ENCODE measurements around the gene PRKD1.

PRKD1 gene

GRCh38 chr14:29663281-29663801, 264.3 kb downstream of the PRKD1 start:
- H3K27ac ChIP-seq, result peak overlapping the region in 1 of 2 donors; percentile 80
- TF ChIP-seq CTCF (IDR thresholded peaks at IDR 0.05), result no peak

DNA sequence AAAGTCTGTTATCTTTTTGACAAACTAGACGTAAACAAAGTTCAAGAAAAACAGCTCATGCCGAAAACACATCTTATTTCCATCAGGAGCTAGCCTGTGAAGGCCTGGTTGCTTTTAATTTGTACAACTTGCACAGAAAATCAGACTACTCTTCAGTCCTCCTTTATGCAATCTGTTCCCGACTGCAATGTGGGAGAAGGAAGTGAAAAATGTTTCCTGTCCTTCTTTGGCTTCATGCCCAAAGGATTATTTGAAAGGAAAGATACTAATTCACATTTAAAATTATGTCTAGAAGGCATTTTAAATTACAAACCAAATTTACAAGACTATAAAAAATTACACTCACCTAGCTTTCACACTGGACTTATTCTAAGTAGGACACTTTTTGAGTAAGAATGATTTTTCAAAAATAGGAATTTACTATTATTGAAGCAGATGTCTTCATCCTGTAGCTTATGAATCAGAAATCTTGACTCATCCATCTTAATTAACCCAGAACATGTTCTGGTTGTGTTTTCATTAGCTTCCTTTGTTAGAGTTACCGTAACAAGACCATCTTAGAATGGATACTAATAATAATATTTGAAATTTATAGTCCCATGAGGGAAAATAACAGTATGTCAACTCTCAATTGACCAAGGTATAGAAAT, 272.6 kb downstream of the PRKD1 start:
- H3K27ac ChIP-seq, result no peak overlapping the region
- H3K4me3 ChIP-seq, result no peak overlapping the region
- DNase-seq (ENCODE audit: low spot score), result no peak
- no peak for TF ChIP-seq CTCF (IDR thresholded peaks at IDR 0.05)

More at GRCh38 chr14:29663281-29663801, 264.3 kb downstream of the PRKD1 start:
- DNase-seq (ENCODE audit: low spot score), result no peak
- peak overlapping the region; percentile 26 for H3K4me3 ChIP-seq

- H3K27ac ChIP-seq, result no peak overlapping the region
- TF ChIP-seq CTCF (IDR thresholded peaks at IDR 0.05), result no peak
- no peak overlapping the region for H3K4me3 ChIP-seq
- DNase-seq (ENCODE audit: low spot score), result no peak
Measured at GRCh38 chr14:29653303-29653702, 274.3 kb downstream of the PRKD1 start.

- H3K4me3 ChIP-seq, result no peak overlapping the region
- no peak for TF ChIP-seq CTCF (IDR thresholded peaks at IDR 0.05)
- no peak overlapping the region for H3K27ac ChIP-seq
- no peak for DNase-seq (ENCODE audit: low spot score)
Measured at GRCh38 chr14:29652571-29652970, 275.1 kb downstream of the PRKD1 start.

DNA sequence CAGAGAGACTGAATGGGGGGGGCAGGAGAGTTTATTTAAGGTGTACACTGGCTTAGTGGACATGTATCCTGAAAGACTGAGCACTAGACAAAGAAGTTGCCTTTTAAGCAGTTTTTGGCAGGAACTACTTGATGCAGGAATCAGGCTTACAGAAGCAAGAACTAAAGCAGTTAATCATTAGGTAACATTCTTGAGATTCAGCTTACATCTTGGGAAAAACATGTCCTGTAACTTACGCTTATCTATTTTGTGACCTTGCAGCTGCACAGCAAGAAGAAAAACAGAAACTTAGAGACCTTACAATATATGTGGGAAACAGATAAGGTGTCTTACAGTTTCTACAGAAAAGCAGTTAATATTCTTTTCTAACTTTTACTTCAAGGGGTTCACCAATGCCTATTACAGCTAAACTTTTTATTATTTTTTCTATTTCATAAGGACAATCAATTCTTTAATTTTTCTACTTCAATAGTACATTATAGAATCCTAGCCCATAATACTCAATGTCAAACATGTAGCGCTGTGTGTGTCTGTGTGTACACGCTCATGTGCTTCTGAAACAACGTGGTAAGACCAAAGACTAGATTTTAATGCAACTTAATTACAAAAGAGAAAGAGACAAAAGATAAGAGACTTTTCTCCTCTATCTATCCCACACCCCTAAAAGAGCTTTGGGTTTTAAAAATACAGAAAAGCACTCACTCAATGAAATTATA, 276.9 kb downstream of the PRKD1 start:
- no peak for DNase-seq (ENCODE audit: low spot score)
- H3K27ac ChIP-seq, result no peak overlapping the region
- no peak overlapping the region for H3K4me3 ChIP-seq
- TF ChIP-seq CTCF (IDR thresholded peaks at IDR 0.05), result no peak

DNA sequence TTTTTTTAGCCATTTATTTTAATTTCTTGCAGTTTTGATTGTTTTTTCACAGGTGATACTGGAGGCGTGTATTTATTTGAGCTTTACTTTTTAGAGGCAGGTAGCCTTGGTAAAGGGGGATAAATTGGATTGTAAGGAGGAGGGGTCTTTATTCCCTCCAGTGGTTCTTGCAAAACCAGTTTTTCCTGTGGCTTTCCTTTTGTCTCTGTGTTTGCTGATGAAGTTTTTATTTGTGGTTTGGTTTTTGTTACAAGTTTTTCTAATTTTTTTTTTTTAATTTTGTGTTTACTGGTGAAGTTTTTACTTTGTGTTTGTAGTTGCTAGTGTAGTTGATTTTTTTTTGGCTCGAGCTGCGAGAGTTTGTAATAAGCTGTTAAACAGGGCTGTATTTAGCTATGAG, 278.5 kb downstream of the PRKD1 start:
- Histone ChIP-seq H3K27ac (no peak overlapping the region), H3K4me3 (no peak overlapping the region)
- no peak for DNase-seq (ENCODE audit: low spot score)
- no peak for TF ChIP-seq CTCF (IDR thresholded peaks at IDR 0.05)

- no peak for DNase-seq (ENCODE audit: low spot score)
- TF ChIP-seq CTCF (IDR thresholded peaks at IDR 0.05), result no peak
- H3K27ac ChIP-seq, result no peak overlapping the region
- no peak overlapping the region for H3K4me3 ChIP-seq
Measured at GRCh38 chr14:29648045-29648444, 279.6 kb downstream of the PRKD1 start.

Data from coronary artery (tissue), 2 donors.